ENCODE results near the gene ADGRD2.

ADGRD2 gene

DNA sequence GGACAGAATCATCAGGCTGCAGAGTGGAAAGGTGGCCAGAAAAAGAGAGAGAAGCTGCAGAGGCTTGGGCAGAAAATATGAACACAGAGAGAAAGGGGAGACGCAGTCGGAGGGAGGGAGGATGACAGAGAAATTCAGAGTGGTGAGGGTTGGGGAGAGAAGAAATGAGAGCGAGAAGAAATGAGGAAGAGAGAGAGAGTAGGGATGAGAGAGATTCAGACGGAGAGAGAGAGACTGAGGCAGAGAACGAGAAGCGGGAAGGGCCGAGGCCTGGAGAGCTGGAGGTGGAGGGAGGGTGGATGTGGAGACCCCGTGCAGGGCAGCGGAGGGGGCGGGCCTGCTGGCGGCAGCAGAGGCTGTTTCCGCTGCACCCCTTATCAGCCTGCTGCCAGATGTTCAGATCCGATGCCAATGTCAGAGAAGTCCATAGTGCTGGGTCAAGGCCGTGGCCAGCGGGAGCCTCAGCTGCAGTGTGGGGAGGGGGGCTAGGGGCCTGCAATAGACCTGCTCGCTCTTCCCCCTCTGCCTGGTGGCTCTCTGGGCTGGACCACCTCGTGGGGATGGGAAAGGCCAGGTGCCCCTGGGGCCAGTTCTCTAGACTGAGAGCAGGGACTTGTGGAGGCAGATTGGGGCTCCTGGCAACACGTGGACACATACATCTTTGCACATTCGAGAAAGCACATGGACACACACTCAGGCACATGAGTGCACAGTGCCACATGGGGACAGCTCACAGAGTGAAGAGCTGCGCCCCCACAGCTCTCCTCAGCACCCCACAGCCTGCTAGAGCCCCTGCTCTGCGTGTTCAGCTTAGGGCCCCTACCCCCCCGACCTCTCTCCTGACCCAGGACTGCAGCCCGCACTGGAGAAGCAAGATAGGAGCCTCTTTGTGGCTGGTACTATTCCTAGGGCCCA, 61.9 kb downstream of the ADGRD2 start:
- DNase-seq (ENCODE audit: low read depth, low spot score), result no peak

DNA sequence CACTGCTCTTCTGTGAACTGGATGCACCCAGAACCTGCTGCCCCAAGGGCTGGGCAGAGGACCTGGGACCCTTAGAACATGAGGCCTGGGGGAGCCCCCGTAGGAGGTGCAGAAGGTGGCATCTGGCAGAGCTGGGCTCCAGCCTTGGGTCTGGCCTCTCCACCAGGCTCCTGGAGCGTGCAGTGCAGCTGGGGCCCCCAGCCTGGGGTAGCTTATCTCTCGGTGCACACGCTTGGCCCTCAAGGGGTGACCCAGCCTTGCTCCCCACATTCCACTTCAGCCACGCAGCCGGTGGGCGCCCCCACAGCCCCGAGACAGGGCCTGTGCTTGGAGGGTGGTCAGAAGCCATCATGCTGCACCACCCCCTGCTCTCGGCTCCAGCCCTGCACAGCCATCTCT, 62.6 kb downstream of the ADGRD2 start:
- no peak for DNase-seq (ENCODE audit: low read depth, low spot score)

DNA sequence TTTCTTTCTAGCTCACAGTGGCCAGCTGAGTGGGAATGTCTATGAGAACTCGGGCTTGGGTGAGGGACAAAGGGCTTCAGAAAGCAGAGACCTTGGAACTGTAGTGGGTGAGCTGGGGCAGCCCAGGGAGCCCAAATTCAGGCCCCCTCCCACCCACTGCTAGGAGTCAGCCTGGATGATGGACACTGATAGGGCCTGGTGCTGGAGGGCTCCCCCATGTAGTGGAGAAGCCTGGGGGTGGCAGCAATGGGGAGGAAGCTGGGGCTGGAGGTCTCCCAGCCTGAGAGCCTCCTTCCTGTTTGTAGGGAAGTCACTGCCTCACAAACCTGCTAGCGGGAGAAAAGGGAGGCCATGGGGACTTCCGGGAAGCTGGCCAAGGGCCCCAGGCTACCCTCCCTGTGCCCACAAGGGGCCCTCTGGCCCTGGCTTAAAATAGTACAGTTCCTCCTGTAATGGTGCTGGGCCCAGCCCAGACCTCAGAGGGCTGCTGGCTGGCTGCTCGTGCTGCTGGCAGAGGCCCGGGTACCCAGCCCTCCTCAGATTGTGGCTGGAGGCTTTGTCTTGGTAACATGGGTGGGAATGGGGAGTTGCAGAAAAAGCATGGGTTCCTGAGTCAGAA, 63.2 kb downstream of the ADGRD2 start:
- DNase-seq (ENCODE audit: low read depth, low spot score), result no peak

DNA sequence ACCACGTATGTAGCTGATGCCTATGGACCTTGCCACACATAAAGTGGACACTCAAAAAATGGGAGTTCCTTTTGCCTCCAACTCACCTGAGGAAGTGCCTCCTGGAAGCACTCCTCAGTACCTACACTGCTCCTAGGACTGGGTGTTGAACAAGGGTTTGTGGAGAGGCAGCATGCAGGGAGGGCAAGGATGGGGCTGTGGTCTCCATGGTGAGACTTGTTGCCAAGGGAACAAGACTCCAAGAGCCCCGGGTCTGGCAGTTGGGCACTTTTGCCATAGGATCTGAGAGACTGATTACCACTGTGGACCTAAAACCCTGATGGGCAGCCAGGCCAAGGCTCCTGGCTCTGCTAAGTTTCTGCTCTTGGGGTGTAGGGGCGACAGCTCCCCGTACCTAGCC, 63.9 kb downstream of the ADGRD2 start:
- no peak for DNase-seq (ENCODE audit: low read depth, low spot score)

DNA sequence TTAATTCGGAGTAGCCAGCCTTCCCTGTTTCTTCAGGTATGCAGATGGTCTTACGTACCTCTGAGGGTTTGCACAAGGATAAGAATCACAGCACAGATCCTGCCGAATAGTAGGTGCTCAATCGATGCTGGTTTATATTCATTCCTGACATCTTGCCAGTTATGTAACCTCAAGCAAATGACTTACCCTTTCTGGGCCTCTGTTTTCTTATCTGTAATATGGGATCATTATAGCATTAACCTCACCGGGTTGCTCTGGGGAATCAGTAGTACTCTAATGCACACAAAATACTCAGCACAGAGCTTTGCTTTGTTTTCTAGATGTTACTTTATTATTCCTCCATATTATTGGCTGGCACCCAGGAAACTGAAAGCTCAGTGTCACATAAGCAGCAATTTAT, 64.6 kb downstream of the ADGRD2 start:
- no peak for DNase-seq (ENCODE audit: low read depth, low spot score)

DNA sequence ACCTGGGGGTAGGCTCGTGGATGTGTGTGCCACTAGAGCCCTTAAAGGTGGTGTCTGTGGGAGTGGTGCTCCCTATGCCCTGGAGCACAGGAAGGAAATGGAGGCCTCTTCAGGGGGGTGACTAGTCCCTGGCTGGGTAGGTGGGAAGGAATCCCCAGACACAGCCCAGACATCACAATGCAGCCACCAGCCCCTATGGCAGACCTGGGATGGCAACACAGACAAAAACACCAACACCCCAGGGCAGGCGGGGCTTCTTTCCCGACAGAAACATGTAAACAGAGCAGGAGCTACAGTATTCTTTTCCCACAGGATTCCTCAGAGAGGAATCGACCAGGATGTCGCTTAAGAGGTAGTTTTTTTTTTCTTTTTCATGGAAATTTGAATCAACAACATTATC, 67.3 kb downstream of the ADGRD2 start:
- DNase-seq (ENCODE audit: low read depth, low spot score), result no peak

DNA sequence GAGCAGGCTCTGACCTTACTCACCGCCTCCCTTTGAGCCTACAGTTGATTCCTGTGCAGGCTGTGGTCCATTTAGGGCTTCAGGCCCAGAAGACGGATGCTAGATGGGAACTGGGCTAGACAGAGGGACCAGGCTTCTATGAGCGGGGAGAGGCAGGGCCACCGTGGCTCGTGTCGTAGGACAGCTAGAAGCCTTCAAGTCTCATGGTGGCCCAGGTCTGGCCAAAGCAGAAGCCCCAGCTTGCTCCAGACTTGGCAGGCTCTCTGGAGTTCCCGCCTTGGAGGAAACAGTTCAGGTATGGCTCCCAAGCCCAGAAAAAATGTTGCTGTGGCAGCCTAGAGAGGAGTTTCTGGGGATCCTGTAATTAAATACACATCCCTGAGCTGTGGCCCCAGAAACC, 67.9 kb downstream of the ADGRD2 start:
- no peak for DNase-seq (ENCODE audit: low read depth, low spot score)

DNA sequence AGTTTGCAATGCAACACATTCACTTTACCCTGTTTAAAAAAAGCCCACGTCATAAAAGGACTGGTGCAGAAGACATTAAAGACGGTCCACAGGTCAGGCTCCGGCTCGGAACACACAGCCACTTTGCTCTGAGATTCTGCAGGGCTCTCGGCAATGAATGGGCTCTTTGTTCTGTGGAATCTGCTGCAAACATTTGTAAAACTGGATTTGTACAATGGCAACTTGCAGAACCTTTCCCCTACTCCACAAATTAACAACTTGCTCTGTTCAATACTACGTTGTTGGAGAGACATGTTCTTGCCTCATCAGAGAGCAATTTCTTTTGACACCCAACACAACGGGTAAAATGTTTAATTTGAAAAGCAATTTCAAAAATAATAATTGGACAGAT, 70.0 kb downstream of the ADGRD2 start:
- DNase-seq (ENCODE audit: low read depth, low spot score), result no peak

DNA sequence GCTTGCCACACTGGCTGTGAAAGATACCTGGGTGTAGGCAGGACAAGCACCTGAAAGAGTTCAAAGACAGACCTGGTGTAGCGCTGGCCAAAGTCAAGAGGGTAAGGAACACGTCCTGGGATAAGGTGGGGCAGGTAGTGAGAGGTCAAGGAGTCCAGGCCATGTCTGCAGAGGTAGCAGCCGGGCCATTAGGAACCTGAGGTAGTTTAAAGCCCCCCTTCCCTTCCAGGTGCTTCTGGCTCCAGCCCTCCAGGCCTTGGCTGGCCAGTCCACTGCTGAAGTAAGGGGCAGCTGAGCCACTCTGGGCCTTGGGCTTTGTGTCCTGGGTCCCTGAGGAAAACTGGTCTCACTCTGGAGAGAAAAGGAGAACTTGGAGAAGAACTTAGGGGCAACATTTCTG, 70.9 kb downstream of the ADGRD2 start:
- DNase-seq (ENCODE audit: low read depth, low spot score), result no peak

DNA sequence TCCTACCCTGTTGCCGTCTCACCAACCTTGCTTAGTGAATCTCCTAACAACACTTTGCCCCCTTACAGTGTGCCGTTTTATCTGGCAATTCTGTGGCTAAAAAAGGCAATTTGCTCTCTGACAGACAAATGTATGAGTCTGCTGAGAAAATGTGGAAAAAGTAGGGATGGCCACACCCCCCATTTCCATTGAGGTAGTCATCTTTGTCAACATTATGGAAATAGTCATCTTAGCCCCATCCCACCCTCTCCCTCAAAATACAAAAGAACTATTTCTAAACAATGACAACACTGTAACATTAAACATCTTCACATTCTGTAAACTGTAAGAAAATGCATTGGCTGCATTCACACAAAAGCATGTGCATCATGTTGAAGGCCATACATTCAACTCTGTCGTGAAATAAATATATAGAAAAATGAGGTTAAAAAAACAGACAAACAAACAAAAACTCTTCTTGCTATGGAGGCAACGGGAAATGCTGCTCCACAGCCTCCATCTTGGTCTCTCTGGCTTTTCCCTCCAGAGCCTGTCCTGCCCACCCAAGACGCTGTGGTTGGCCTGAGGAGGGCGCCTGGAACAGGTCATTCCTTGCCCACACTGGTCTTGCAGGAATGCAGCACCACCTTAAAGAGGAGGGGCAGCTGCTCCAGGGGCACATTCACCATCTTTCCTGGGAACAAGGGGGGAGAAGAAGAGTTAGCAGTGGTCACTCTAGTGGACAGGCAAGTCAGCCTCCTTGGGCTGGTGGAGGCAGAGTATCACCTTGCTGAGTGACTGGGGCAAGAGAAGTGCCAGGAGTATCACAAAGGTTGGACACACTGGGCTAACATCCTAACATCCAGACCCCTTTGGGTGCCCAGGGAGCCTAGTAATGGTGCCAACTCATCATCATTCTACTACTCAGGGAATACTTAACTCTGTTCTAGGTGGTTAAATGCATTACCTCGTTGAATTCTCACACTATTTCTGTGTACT, 72.2 kb downstream of the ADGRD2 start:
- DNase-seq (ENCODE audit: low read depth, low spot score), result no peak

DNA sequence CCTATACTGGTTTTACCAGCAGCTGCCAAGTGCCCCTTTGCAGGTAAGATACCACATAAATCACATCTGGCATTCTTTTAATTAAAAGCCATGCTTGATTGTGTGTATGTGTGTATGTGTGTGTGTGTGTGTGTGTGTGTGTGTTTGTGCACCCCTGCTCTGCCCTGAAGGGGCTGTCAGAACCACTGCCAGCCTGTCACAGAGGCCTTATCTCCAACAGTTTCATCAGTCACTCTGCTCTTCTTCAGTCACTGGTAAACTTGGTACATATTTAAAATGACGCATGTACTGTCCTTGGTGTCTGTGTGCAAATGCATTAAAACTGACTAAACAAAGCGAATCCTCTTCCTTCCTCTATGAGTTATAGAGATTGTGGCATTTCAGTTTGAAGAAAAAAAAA, 75.9 kb downstream of the ADGRD2 start:
- DNase-seq (ENCODE audit: low read depth, low spot score), result no peak

DNA sequence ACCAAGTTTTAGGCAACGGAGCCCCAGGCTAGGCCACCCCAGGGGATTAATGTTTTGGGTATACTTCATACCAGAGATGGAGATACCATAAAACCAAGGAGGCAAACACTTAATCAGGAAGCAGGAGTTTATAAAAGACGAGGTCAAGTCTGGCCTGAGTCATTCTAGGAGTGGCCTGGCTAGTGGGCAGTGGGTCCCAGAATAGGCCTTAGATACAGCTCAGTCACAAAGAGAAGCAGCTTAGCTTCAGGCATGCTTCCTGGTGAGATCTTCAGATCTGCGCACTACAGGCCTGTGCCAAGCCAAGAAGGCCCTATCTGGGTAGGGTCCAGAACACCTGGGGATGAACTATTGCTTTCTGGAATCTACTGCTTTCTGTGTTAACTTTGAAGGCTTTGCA, 77.5 kb downstream of the ADGRD2 start:
- DNase-seq (ENCODE audit: low read depth, low spot score), result no peak

Data from smooth muscle cell of the brain vasculature (primary cell).